Neural progenitor cell (in vitro differentiated cells): Measurements from ENCODE around the gene COL13A1. TPM values are rescaled to one million over a fixed set of nuclear protein-coding genes. Genes with fewer than 3 reads are reported as not detected.
A peak's percentile ranks its signal among the peaks of the same experiment; 100 is the strongest.

ENCODE experiments used
- DNase-seq: peaks from one replicate; pipeline ENCODE4 v3.0.0-alpha.2; 2016; ENCODE audit warnings: low spot score
- H2AFZ ChIP-seq: fragments of 200-600 bp; sonication (generic); replicated peaks from 2 replicates; pipeline ENCODE4 v1.6.1; 2016; ENCODE audit warnings: antibody characterized with exemption
- H3F3A ChIP-seq: fragments of 200-600 bp; sonication (generic); 2 replicates; pipeline ENCODE4 v1.6.1; 2016; ENCODE audit warnings: antibody characterized with exemption, low read depth
- H3K27ac ChIP-seq: fragments of 200-600 bp; sonication (generic); 2 replicates; pipeline ENCODE4 v1.5.1; 2016; ENCODE audit warnings: mild to moderate bottlenecking
- H3K27me3 ChIP-seq: fragments of 200-600 bp; sonication (generic); 2 replicates; pipeline ENCODE4 v1.6.1; 2016; ENCODE audit warnings: mild to moderate bottlenecking, moderate library complexity
- H3K36me3 ChIP-seq: fragments of 200-600 bp; sonication (generic); 2 replicates; pipeline ENCODE4 v1.5.1; 2016
- H3K4me1 ChIP-seq: fragments of 200-600 bp; sonication (generic); 2 replicates; pipeline ENCODE4 v1.6.1; 2016; ENCODE audit warnings: mixed run types
- H3K4me2 ChIP-seq: fragments of 200-600 bp; sonication (generic); 2 replicates; pipeline ENCODE4 v1.6.1; 2016
- H3K4me3 ChIP-seq: fragments of 200-600 bp; sonication (generic); 2 replicates; pipeline ENCODE4 v1.5.1; 2016
- H3K79me2 ChIP-seq: fragments of 200-600 bp; sonication (generic); 2 replicates; pipeline ENCODE4 v1.6.1; 2016; ENCODE audit warnings: low read depth
- H3K9ac ChIP-seq: fragments of 200-600 bp; sonication (generic); 2 replicates; pipeline ENCODE4 v1.6.1; 2016
- H3K9me3 ChIP-seq: fragments of 200-600 bp; sonication (generic); 2 replicates; pipeline ENCODE4 v1.5.1; 2016; ENCODE audit warnings: low read depth
- H4K20me1 ChIP-seq: fragments of 200-600 bp; sonication (generic); 2 replicates; pipeline ENCODE4 v1.6.1; 2016; ENCODE audit warnings: low read depth
- H3K27ac Mint-ChIP-seq: 3 replicates; pipeline ENCODE4 v1.8.0; 2021; ENCODE audit warnings: mixed read lengths
- H3K27me3 Mint-ChIP-seq: 2 replicates; pipeline ENCODE4 v1.8.0; 2022; ENCODE audit warnings: low read depth, mild to moderate bottlenecking, inconsistent platforms, moderate library complexity, mixed read lengths; ENCODE audit not compliant: insufficient read depth
- H3K36me3 Mint-ChIP-seq: 3 replicates; pipeline ENCODE4 v1.8.0; 2021; ENCODE audit warnings: mixed read lengths
- H3K4me1 Mint-ChIP-seq: 3 replicates; pipeline ENCODE4 v1.8.0; 2021; ENCODE audit warnings: mixed read lengths
- H3K4me3 Mint-ChIP-seq: 3 replicates; pipeline ENCODE4 v1.8.0; 2021; ENCODE audit warnings: mild to moderate bottlenecking, moderate library complexity, mixed read lengths
- H3K9me3 Mint-ChIP-seq: 3 replicates; pipeline ENCODE4 v1.8.0; 2020; ENCODE audit warnings: mixed read lengths
- EZH2 ChIP-seq: fragments of 200-600 bp; sonication (generic); IDR thresholded peaks from 2 replicates; pipeline ENCODE4 v1.6.1; 2017; ENCODE audit warnings: antibody characterized with exemption, mild to moderate bottlenecking, moderate library complexity
- EZH2phosphoT487 ChIP-seq: fragments of 200-600 bp; sonication (generic); IDR thresholded peaks from 2 replicates; pipeline ENCODE4 v1.6.1; 2017; ENCODE audit warnings: antibody characterized with exemption
- total RNA-seq: library from RNA; depleted of rRNA; stranded (reverse); fragments of >200 nt; gene quantifications from 2 replicates; pipeline ENCODE4 v1.2.3, GENCODE V29; 2015; ENCODE audit warnings: low replicate concordance
- TF ChIP-seq, protein P1 (sequence below): fragments of 200-600 bp; sonication (generic); IDR thresholded peaks from 2 replicates; pipeline ENCODE4 v1.5.1; 2017; ENCODE audit warnings: antibody characterized with exemption, mild to moderate bottlenecking

COL13A1 gene
- total RNA-seq, 1 donor from 2014 or later = 1.3 TPM

DNA sequence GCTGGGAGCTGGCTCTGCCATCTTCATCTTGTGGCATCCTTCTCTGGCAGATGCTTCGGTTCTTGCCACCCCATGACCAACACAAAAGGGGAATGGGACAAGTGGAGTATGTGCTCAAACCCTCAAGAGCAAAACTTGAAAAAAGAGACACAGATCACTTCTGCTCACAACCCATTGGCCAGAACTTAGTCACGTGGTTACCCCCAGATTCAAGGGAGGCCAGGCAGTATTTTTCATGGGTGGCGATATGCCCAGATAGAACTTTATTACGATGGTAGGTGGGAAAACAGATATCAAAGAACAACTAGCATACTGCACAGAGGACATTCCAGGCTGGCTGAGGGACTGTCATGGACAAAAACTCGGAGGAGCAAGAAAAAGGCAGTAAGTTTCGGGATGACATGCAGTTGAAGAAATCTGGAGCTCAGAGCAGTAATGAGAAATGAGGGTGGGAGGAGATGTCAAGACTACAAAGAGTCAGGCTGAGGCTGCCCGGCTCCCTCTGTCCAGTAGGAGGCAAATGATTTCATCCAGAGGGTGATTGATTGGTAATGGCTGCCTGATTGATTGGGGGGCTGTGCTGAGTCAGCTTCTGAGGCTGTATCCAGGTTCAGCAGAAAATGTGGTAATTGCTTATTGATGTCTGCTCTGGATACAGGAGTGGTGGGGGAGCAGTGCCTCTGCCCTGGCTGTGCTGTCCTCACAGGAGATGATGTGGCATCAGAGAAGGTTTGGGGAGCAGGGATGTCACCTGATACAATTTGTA is 25.3 kb downstream of the COL13A1 start:
- Mint-ChIP-seq H3K4me3 (no peak overlapping the region), H3K36me3 (no peaks in the 10 kb centered on the region), H3K4me1 (peaks cover 9% of the 10 kb centered on the region), H3K27ac (no peak overlapping the region), H3K27me3 (peaks cover 2% of the 10 kb centered on the region), H3K9me3 (no peaks in the 10 kb centered on the region)
- H3K4me2 ChIP-seq = no peak overlapping the region
- H3K4me3 ChIP-seq = no peak overlapping the region
- no peak overlapping the region for H3K9ac ChIP-seq
- TF ChIP-seq EZH2phosphoT487 = no peak
- TF ChIP-seq, protein P1, sequence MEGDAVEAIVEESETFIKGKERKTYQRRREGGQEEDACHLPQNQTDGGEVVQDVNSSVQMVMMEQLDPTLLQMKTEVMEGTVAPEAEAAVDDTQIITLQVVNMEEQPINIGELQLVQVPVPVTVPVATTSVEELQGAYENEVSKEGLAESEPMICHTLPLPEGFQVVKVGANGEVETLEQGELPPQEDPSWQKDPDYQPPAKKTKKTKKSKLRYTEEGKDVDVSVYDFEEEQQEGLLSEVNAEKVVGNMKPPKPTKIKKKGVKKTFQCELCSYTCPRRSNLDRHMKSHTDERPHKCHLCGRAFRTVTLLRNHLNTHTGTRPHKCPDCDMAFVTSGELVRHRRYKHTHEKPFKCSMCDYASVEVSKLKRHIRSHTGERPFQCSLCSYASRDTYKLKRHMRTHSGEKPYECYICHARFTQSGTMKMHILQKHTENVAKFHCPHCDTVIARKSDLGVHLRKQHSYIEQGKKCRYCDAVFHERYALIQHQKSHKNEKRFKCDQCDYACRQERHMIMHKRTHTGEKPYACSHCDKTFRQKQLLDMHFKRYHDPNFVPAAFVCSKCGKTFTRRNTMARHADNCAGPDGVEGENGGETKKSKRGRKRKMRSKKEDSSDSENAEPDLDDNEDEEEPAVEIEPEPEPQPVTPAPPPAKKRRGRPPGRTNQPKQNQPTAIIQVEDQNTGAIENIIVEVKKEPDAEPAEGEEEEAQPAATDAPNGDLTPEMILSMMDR = peak; percentile 47
- H3K27me3 ChIP-seq = no peaks in the 10 kb centered on the region
- H3K27ac ChIP-seq = no peak overlapping the region
- H3K9me3 ChIP-seq = no peaks in the 10 kb centered on the region
- peaks cover 23% of the 10 kb centered on the region for H3K4me1 ChIP-seq
- no peak overlapping the region for H2AFZ ChIP-seq
- no peaks in the 10 kb centered on the region for H3K79me2 ChIP-seq
- no peaks in the 10 kb centered on the region for H4K20me1 ChIP-seq
- H3F3A ChIP-seq = no peaks in the 10 kb centered on the region
- H3K36me3 ChIP-seq = no peaks in the 10 kb centered on the region
- peak; percentile 59 for DNase-seq

DNA sequence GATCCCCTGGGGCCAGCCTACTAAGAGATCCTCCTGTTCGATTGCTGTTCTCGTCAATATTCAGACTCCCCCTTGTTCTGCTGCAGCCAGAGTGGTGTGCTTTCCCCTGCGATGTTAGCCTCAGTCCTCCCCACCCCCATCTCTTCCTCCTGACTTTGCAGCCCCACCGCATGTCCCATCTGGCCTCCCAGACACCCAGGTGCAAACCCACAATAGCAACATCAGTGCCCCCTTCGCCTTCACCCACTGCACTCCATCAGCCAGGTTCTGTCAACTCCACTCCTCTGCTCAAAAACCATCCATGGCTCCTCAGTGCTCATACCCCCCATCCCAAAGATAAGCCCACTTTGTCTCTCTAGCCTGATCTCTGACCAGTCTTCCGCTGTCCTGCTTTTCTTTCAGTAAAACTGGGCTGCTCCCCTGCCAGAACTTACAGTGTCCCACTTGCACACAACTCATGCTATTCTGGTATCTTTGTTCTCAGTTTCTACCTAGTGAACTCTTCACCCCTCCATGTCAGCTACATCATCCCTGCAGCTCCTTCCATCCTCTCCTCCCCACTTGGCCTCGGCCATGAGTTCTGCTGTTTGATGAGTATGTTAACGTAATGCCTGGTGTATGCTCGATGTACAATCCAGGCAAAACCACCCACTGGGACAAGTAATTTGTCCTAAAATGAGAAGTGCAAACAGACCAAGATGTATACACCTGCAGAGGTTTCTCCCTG is 26.6 kb downstream of the COL13A1 start:
- no peak overlapping the region for H2AFZ ChIP-seq

DNA sequence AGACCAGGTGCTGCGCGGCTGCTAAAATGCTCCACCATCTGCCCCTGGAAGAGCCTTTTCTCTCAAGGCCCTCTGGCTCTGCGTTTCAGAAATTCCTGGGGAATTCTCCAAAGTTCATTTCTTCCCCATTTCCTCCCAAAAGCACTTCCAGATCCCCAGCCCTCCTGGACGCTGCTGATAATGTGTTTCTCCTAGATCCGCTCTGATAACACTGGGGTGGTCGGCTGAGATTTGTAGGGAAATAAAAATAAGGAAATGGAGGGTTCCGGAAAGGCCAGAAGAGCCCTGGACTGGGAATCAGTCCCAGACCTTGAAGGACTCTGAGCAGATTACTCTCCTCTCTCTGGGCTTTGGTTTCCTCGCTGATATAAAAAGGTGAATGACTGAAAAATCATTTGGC is 28.1 kb downstream of the COL13A1 start:
- no peak overlapping the region for H3K4me2 ChIP-seq
- Mint-ChIP-seq H3K36me3 (no peaks in the 10 kb centered on the region), H3K9me3 (no peaks in the 10 kb centered on the region), H3K4me1 (peaks cover 9% of the 10 kb centered on the region), H3K4me3 (no peak overlapping the region), H3K27ac (no peak overlapping the region), H3K27me3 (peaks cover 6% of the 10 kb centered on the region)
- H3K9me3 ChIP-seq = no peaks in the 10 kb centered on the region
- no peaks in the 10 kb centered on the region for H3F3A ChIP-seq
- H3K36me3 ChIP-seq = no peaks in the 10 kb centered on the region
- TF ChIP-seq EZH2 (no peak), EZH2phosphoT487 (no peak)
- TF ChIP-seq, protein P1 = no peak
- H2AFZ ChIP-seq = no peak overlapping the region
- H3K79me2 ChIP-seq = no peaks in the 10 kb centered on the region
- no peaks in the 10 kb centered on the region for H3K27me3 ChIP-seq
- H3K27ac ChIP-seq = no peak overlapping the region
- H4K20me1 ChIP-seq = no peaks in the 10 kb centered on the region
- H3K4me1 ChIP-seq = peaks cover 23% of the 10 kb centered on the region
- DNase-seq = no peak
- no peak overlapping the region for H3K4me3 ChIP-seq
- H3K9ac ChIP-seq = no peak overlapping the region

More for the DNA sequence above, 26.6 kb downstream of the COL13A1 start:
- Histone ChIP-seq H3K9me3 (no peaks in the 10 kb centered on the region), H3K4me1 (peaks cover 23% of the 10 kb centered on the region), H3K27ac (no peak overlapping the region), H3K4me3 (no peak overlapping the region), H3K79me2 (no peaks in the 10 kb centered on the region), H3F3A (no peaks in the 10 kb centered on the region), H3K9ac (no peak overlapping the region), H3K4me2 (no peak overlapping the region), H3K36me3 (no peaks in the 10 kb centered on the region), H3K27me3 (no peaks in the 10 kb centered on the region), H4K20me1 (no peaks in the 10 kb centered on the region)
- Mint-ChIP-seq H3K27ac (no peak overlapping the region), H3K4me3 (no peak overlapping the region), H3K9me3 (no peaks in the 10 kb centered on the region), H3K27me3 (peaks cover 4% of the 10 kb centered on the region), H3K4me1 (peaks cover 9% of the 10 kb centered on the region), H3K36me3 (no peaks in the 10 kb centered on the region)
- TF ChIP-seq EZH2phosphoT487 = no peak
- no peak for TF ChIP-seq EZH2
- TF ChIP-seq, protein P1 = no peak
- no peak for DNase-seq
